ENCODE results near the gene PPP3CB. TPM values are rescaled to one million over a fixed set of nuclear protein-coding genes. Genes with fewer than 3 reads are reported as not detected.

The PPP3CB gene
- total RNA-seq, 1 donor from 2014 or later = 42.4 TPM

GRCh38 chr10:73414230-73414945, 81.4 kb downstream of the PPP3CB start:
- H3K27me3 Mint-ChIP-seq = no peaks in the 10 kb centered on the region
- peaks cover 15% of the 10 kb centered on the region for H3K4me1 Mint-ChIP-seq (ENCODE audit: unreplicated experiment)
- H3K36me3 Mint-ChIP-seq = peaks cover 3% of the 10 kb centered on the region
- peak overlapping the region; percentile 92 for H3K27ac Mint-ChIP-seq
- no peak for DNase-seq (ENCODE audit: extremely low spot score, unreplicated experiment)
- TF ChIP-seq CTCF (conservative IDR thresholded peaks at IDR 0.05) = peak; percentile 30
- no peaks in the 10 kb centered on the region for H3K9me3 Mint-ChIP-seq
- peak overlapping the region; percentile 91 for H3K4me3 Mint-ChIP-seq

DNA sequence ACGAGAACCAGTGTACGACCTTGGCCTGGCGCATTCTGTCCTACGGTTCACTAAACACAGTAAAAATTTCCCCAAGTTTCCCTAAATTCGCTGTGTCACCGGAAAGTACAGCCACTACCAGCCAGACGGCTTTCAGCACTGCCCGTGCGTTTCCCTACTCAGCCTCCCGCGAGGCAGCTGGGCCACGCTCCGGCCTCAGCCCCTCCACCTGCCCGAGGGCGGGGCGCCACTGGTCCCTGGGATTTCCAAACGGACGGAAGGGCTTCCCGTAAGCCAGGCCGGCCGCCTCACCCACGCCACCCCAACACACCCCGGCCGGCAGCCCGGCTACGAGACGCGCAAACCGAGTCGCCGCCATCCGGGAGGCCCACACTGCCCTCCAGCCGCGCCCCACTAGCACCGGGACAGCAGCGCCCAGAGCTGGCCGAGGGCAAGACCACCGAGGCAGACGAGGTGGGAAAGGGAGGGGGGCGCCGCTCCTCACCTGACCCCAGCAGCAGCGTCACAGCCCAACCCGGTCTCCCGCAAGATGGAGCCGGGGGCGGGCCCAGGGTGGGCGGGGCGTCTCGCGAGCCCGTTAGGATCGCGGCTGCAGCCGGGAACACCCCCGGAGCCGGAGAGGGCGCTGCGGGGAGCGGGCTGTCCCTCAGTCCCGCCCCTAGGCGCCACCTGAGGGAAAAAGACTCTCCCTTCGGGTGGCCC, 82.1 kb downstream of the PPP3CB start, which contains the start of gene ANXA7:
Gene ANXA7 (minus strand): TSS at position 531 of the 702 bp plus-strand sequence. CDS start 13,202 bp downstream, outside the sequence.
- peak within 1 kb of the TSS; percentile 91 for H3K4me3 Mint-ChIP-seq
- H3K27ac Mint-ChIP-seq = peak within 1 kb of the TSS; percentile 98
- peaks cover 3% of the 10 kb centered on the region for H3K36me3 Mint-ChIP-seq
- peak; percentile 44 for TF ChIP-seq CTCF (conservative IDR thresholded peaks at IDR 0.05)
- H3K9me3 Mint-ChIP-seq = no peaks in the 10 kb centered on the region
- peak; percentile 91 for DNase-seq (ENCODE audit: extremely low spot score, unreplicated experiment)
- H3K4me1 Mint-ChIP-seq (ENCODE audit: unreplicated experiment) = peaks cover 19% of the 10 kb centered on the region
- no peaks in the 10 kb centered on the region for H3K27me3 Mint-ChIP-seq

DNA sequence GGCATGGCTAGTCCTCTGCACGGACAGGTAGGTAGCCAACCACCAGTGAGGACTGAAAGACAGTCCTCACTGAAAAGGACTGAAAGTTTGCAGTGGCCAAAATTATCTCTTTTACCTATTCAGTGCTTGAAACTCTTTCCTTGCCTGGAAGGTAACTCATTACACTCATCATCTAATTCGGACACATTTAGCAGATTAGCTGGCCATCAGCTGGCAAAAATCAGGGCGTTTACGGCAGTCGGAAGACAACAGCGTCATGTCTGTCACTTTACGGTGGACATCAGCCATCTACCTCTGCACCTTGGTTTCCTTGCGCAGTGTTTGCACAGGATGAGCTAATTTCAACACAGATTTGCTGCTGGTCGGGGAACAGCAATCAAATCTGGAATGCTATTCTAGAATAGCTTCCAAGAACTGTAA, 82.7 kb downstream of the PPP3CB start:
- TF ChIP-seq CTCF (conservative IDR thresholded peaks at IDR 0.05) = no peak
- Mint-ChIP-seq H3K27me3 (no peaks in the 10 kb centered on the region), H3K27ac (peak overlapping the region; percentile 98), H3K4me3 (peak overlapping the region; percentile 91), H3K4me1 (ENCODE audit: unreplicated experiment) (peaks cover 15% of the 10 kb centered on the region), H3K36me3 (peaks cover 3% of the 10 kb centered on the region), H3K9me3 (no peaks in the 10 kb centered on the region)
- no peak for DNase-seq (ENCODE audit: extremely low spot score, unreplicated experiment)

DNA sequence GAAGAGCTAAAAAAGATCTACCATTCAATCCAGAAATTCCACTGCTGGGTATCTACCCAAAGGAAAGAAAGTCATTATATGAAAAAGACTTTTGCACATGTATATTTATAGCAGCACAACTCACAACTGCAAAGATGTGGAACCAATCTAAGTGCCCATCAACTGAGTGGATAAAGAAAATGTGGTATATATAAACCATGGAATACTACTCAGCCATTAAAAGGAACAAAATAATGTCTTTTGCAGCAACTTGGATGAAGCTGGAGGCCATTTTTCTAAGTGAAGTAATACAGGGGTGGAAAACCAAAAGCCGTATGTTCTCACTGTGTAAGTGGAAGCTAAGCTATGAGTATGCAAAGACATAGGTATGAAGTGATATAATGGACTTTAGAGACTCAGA, 84.9 kb downstream of the PPP3CB start:
- H3K27me3 Mint-ChIP-seq = no peaks in the 10 kb centered on the region
- peaks cover 22% of the 10 kb centered on the region for H3K4me1 Mint-ChIP-seq (ENCODE audit: unreplicated experiment)
- no peak for TF ChIP-seq CTCF (conservative IDR thresholded peaks at IDR 0.05)
- peak overlapping the region; percentile 13 for H3K27ac Mint-ChIP-seq
- no peak overlapping the region for H3K4me3 Mint-ChIP-seq
- DNase-seq (ENCODE audit: extremely low spot score, unreplicated experiment) = no peak
- H3K9me3 Mint-ChIP-seq = no peaks in the 10 kb centered on the region
- H3K36me3 Mint-ChIP-seq = peaks cover 7% of the 10 kb centered on the region

DNA sequence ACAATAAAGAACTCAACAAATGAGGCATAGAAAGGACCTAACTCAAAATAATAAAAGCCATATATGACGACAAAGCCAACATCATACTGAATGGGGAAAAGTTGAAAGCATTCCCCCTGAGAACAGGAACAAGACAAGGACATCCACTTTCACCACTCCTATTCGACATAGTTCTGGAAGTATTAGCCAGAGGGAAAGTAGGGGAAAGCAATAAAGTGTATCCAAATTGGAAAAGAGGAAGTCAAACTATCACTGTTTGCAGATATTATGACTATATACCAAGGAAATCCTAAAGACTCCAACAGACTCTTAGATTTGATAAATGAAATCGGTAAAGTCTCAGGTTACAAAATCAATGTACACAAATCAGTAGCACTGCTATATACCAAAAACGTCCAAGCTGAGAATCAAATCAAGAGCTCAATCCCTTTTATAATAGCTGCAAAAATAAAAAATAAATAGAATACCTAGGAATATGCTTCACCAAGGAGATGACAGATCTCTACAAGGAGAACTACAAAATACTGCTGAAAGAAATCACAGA, 86.8 kb downstream of the PPP3CB start:
- Mint-ChIP-seq H3K27me3 (no peaks in the 10 kb centered on the region), H3K27ac (peak overlapping the region; percentile 22), H3K9me3 (no peaks in the 10 kb centered on the region), H3K36me3 (peaks cover 7% of the 10 kb centered on the region), H3K4me1 (ENCODE audit: unreplicated experiment) (peaks cover 22% of the 10 kb centered on the region), H3K4me3 (no peak overlapping the region)
- no peak for TF ChIP-seq CTCF (conservative IDR thresholded peaks at IDR 0.05)
- DNase-seq (ENCODE audit: extremely low spot score, unreplicated experiment) = no peak
